ENCODE data around the gene ANGPTL3.
"Not testable (repeated sequence)": the region's sequence is repeated elsewhere in the genome, so short reads cannot be mapped to it uniquely, and the experiment has no call there.

The ANGPTL3 gene

GRCh38 chr1:62597281-62597680 is at the start of gene ANGPTL3:
Gene ANGPTL3, plus strand, starts transcription at chr1:62597520. Its CDS starts 47 bp downstream, at chr1:62597567.
- DNase-seq (ENCODE audit: low read depth): no peak

- DNase-seq (ENCODE audit: low read depth): no peak
These were observed 36.0 kb upstream of the ANGPTL3 start for GRCh38 chr1:62561306-62561705.

- not testable (repeated sequence) for DNase-seq (ENCODE audit: low read depth)
These were observed 30.1 kb upstream of the ANGPTL3 start for GRCh38 chr1:62567182-62567581.

GRCh38 chr1:62567926-62568325 is 29.4 kb upstream of the ANGPTL3 start:
- not testable (repeated sequence) for DNase-seq (ENCODE audit: low read depth)

- not testable (repeated sequence) for DNase-seq (ENCODE audit: low read depth)
These were observed 25.8 kb upstream of the ANGPTL3 start for GRCh38 chr1:62571517-62571916.

- DNase-seq (ENCODE audit: low read depth): no peak
These were observed 24.8 kb upstream of the ANGPTL3 start for GRCh38 chr1:62572476-62572875.

- no peak for DNase-seq (ENCODE audit: low read depth)
These were observed 23.6 kb upstream of the ANGPTL3 start for GRCh38 chr1:62573675-62574074.

- DNase-seq (ENCODE audit: low read depth): no peak
These were observed 11.7 kb upstream of the ANGPTL3 start for GRCh38 chr1:62585469-62586155.

- DNase-seq (ENCODE audit: low read depth): no peak
These were observed 9.3 kb upstream of the ANGPTL3 start for GRCh38 chr1:62588000-62588399.

- no peak for DNase-seq (ENCODE audit: low read depth)
These were observed 8.0 kb upstream of the ANGPTL3 start for GRCh38 chr1:62589321-62589720.

- DNase-seq (ENCODE audit: low read depth): no peak
These were observed 6.9 kb upstream of the ANGPTL3 start for GRCh38 chr1:62590255-62590969.

- no peak for DNase-seq (ENCODE audit: low read depth)
These were observed 6.4 kb upstream of the ANGPTL3 start for GRCh38 chr1:62590970-62591368.

GRCh38 chr1:62593825-62594394 is 3.4 kb upstream of the ANGPTL3 start:
- DNase-seq (ENCODE audit: low read depth): no peak

- no peak for DNase-seq (ENCODE audit: low read depth)
These were observed 1.7 kb upstream of the ANGPTL3 start for GRCh38 chr1:62595647-62596046.

- DNase-seq (ENCODE audit: low read depth): no peak
These were observed 1.7 kb downstream of the ANGPTL3 start for GRCh38 chr1:62599044-62599443.

- no peak for DNase-seq (ENCODE audit: low read depth)
These were observed 4.1 kb downstream of the ANGPTL3 start for GRCh38 chr1:62601457-62601856.

GRCh38 chr1:62608905-62609304 is 11.6 kb downstream of the ANGPTL3 start:
- DNase-seq (ENCODE audit: low read depth): no peak

GRCh38 chr1:62610588-62610987 is 13.3 kb downstream of the ANGPTL3 start:
- not testable (repeated sequence) for DNase-seq (ENCODE audit: low read depth)

- DNase-seq (ENCODE audit: low read depth): no peak
These were observed 15.4 kb downstream of the ANGPTL3 start for GRCh38 chr1:62612770-62613169.

GRCh38 chr1:62613325-62613727 is 16.0 kb downstream of the ANGPTL3 start:
- DNase-seq (ENCODE audit: low read depth): no peak

GRCh38 chr1:62613890-62614289 is 16.6 kb downstream of the ANGPTL3 start:
- no peak for DNase-seq (ENCODE audit: low read depth)

GRCh38 chr1:62621907-62622306 is 24.6 kb downstream of the ANGPTL3 start:
- no peak for DNase-seq (ENCODE audit: low read depth)

GRCh38 chr1:62625415-62625814 is 28.1 kb downstream of the ANGPTL3 start:
- no peak for DNase-seq (ENCODE audit: low read depth)

All from stimulated activated CD8-positive, alpha-beta memory T cell treated with anti-CD3 and anti-CD28 coated beads, Interleukin-12 subunit alpha, Interleukin-12 subunit beta, amount 100 ng/mL, for 4 hours (primary cell).